HepG2 (cell line): ENCODE data around the gene FBXL12. TPM values are rescaled to one million over a fixed set of nuclear protein-coding genes. Genes with fewer than 3 reads are reported as not detected.

ENCODE experiments used
- ATAC-seq: fragments of 200-7000 bp; cut with Tn5 transposase; 3 replicates; pipeline ENCODE4 v1.9.1; 2020; ENCODE audit warnings: mild to moderate bottlenecking, moderate library complexity
- BruUV-seq: library from RNA; stranded (reverse); fragments of 400-500 nt; replicated peaks from 2 replicates; lab custom pipeline; 2021; lab: Mats Ljungman, UMichigan
- CTCF ChIA-PET: fragments of 300-600 bp; formaldehyde crosslinking; extraction: SDS; loops from one replicate; lab custom pipeline; 2021; ENCODE audit warnings: low total read pairs, inconsistent platforms, low intra/inter-chr PET ratio; lab: Yijun Ruan, JAX
- POLR2A ChIA-PET: fragments of 350-600 bp; sonication (Branson Sonifier 250); formaldehyde crosslinking; loops from one replicate; lab custom pipeline; 2020; ENCODE audit warnings: antibody characterized with exemption, inconsistent platforms; lab: Yijun Ruan, JAX
- DNase-seq: peaks from one replicate; pipeline ENCODE4 v3.0.0-alpha.2; 2015; ENCODE audit warnings: low spot score
- FAIRE-seq: peaks from 3 replicates; lab custom pipeline; 2011; peaks lifted over from hg19 to GRCh38; lab: Jason Lieb, UNC
- H2AFZ ChIP-seq: one replicate; pipeline ENCODE4 v1.6.1; 2011; ENCODE audit warnings: low read length, inconsistent platforms
- H3K27ac ChIP-seq: fragments of 300-600 bp; 3 replicates; pipeline ENCODE4 v1.8.0; 2011; ENCODE audit warnings: mixed run types, mild to moderate bottlenecking, mixed read lengths, low read length, inconsistent platforms; ENCODE audit not compliant: insufficient read depth; ENCODE audit errors: extremely low read length
- H3K27me3 ChIP-seq, 2 experiments: fragments of 200-600 bp in 1 of 2; 2 replicates in 1 of 2; 3 replicates in 1 of 2; pipeline versions ENCODE4 v1.6.0 to v1.8.0; 2011; ENCODE audit warnings: low read length in 2 of 2, mild to moderate bottlenecking in 2 of 2, moderate library complexity in 2 of 2, inconsistent platforms in 1 of 2; ENCODE audit not compliant: insufficient read depth in 2 of 2, control insufficient read depth in 1 of 2
- H3K36me3 ChIP-seq, 2 experiments: fragments of 200-600 bp in 1 of 2; replicated peaks in 1 of 2; 2 replicates in 1 of 2; 3 replicates in 1 of 2; pipeline versions ENCODE4 v1.5.1 to v1.8.0; 2011; ENCODE audit warnings: low read length in 2 of 2, inconsistent platforms in 1 of 2; ENCODE audit not compliant: insufficient read depth in 2 of 2, control insufficient read depth in 1 of 2
- H3K4me1 ChIP-seq: 2 replicates; pipeline ENCODE4 v1.5.1; 2012; ENCODE audit warnings: low read length, inconsistent platforms; ENCODE audit not compliant: insufficient read depth
- H3K4me2 ChIP-seq: 2 replicates; pipeline ENCODE4 v1.6.0; 2011; ENCODE audit warnings: low read depth, low read length, inconsistent platforms
- H3K4me3 ChIP-seq, 3 experiments: fragments of 200-600 bp in 1 of 3; sonication (generic), shearing (Covaris generic) in 1 of 3; replicated peaks in 1 of 3; 2 replicates each; pipeline ENCODE4 v1.5.1; 2011 to 2016; ENCODE audit warnings: low read length in 3 of 3, inconsistent platforms in 2 of 3, low read depth in 2 of 3, mild to moderate bottlenecking in 2 of 3, control low read depth in 1 of 3, mixed read lengths in 1 of 3; ENCODE audit not compliant: insufficient read depth in 1 of 3
- H3K79me2 ChIP-seq: one replicate; pipeline ENCODE4 v1.6.1; 2011; ENCODE audit warnings: low read length, inconsistent platforms; ENCODE audit not compliant: insufficient read depth
- H3K9ac ChIP-seq: 2 replicates; pipeline ENCODE4 v1.6.0; 2011; ENCODE audit warnings: mild to moderate bottlenecking, low read depth, low read length, inconsistent platforms; ENCODE audit not compliant: insufficient read depth
- H3K9me3 ChIP-seq: 2 replicates; pipeline ENCODE4 v1.5.1; 2012; ENCODE audit warnings: mild to moderate bottlenecking, low read length
- H4K20me1 ChIP-seq: 2 replicates; pipeline ENCODE4 v1.6.0; 2011; ENCODE audit warnings: inconsistent platforms, mild to moderate bottlenecking, low read length, moderate library complexity; ENCODE audit not compliant: insufficient read depth
- KLF15 ChIP-seq: sonication (generic); formaldehyde crosslinking; IDR thresholded peaks from 2 replicates; pipeline ENCODE4 v1.8.1; 2023; ENCODE audit warnings: borderline replicate concordance, mild to moderate bottlenecking, inconsistent platforms, missing genetic modification reagents, mixed read lengths
- RBFOX2 ChIP-seq: fragments of 200-400 bp; formaldehyde crosslinking; IDR thresholded peaks from 2 replicates; pipeline ENCODE4 v1.6.1; 2017; ENCODE audit warnings: low read depth, mild to moderate bottlenecking, low read length
- SP140L ChIP-seq: sonication (generic); formaldehyde crosslinking; IDR thresholded peaks from 2 replicates; pipeline ENCODE4 v1.4.0; 2020; ENCODE audit warnings: missing genetic modification reagents, borderline replicate concordance
- ZNF18 ChIP-seq: sonication (generic); formaldehyde crosslinking; IDR thresholded peaks from 2 replicates; pipeline ENCODE4 v1.8.0; 2022; ENCODE audit warnings: mild to moderate bottlenecking, missing genetic modification reagents; ENCODE audit not compliant: insufficient replicate concordance
- ZNF224 ChIP-seq: sonication (generic); formaldehyde crosslinking; IDR thresholded peaks from 2 replicates; pipeline ENCODE4 v1.5.0; 2020; ENCODE audit warnings: mild to moderate bottlenecking, missing genetic modification reagents
- ZNF704 ChIP-seq: sonication (generic); formaldehyde crosslinking; IDR thresholded peaks from 2 replicates; pipeline ENCODE4 v1.8.1; 2023; ENCODE audit warnings: mild to moderate bottlenecking, inconsistent platforms, moderate library complexity, missing genetic modification reagents, borderline replicate concordance
- WGBS: methylation state at CpG from one replicate; pipeline ENCODE4 v1.1.6; 2017; ENCODE audit warnings: low lambda C conversion rate; 5-methylcytosine and 5-hydroxymethylcytosine counted together
- in situ Hi-C: cut with HindIII; loops from 2 replicates; pipeline ENCODE4 v1.10.0; 2017; ENCODE audit warnings: low pct_unique_long_range_greater_than_20kb; ENCODE audit not compliant: extremely low pct_ligation_motif_present
- intact Hi-C: fragments of 100-400 bp; cut with micrococcal nuclease; formaldehyde crosslinking; loops from one replicate; pipeline ENCODE4 v1.10.0; 2022; ENCODE audit not compliant: unreplicated experiment
- polyA plus RNA-seq, 8 experiments: library from polyadenylated mRNA; depleted of rRNA in 3 of 8; stranded (reverse) in 7 of 8; unstranded in 1 of 8; fragments of >200 nt; fragmentation: Illumina TruSeq in 4 of 8; extraction: Trizol in 4 of 8; gene quantifications; 2 replicates each; pipeline versions ENCODE4 v1.2.1 to v1.2.3, GENCODE V29; 2011 to 2016; ENCODE audit warnings: low read depth in 4 of 8, missing spikeins in 1 of 8, mixed read lengths in 1 of 8; ENCODE audit not compliant: insufficient read depth in 1 of 8
- total RNA-seq, 5 experiments: library from RNA; depleted of rRNA; stranded (reverse); fragments of >200 nt; fragmentation: Illumina TruSeq; extraction: Trizol; gene quantifications; 2 replicates each; pipeline ENCODE4 v1.2.3, GENCODE V29; 2016; ENCODE audit warnings: low read depth in 1 of 5
- TF ChIP-seq, protein P1 (sequence below): sonication (generic); formaldehyde crosslinking; IDR thresholded peaks from 2 replicates; pipeline ENCODE4 v1.5.1; 2020; ENCODE audit warnings: mild to moderate bottlenecking, missing genetic modification reagents
- TF ChIP-seq, protein P2 (sequence below): sonication (generic); formaldehyde crosslinking; IDR thresholded peaks from 2 replicates; pipeline ENCODE4 v1.4.0; 2020; ENCODE audit warnings: missing genetic modification reagents
- TF ChIP-seq, protein P3 (sequence below): IDR thresholded peaks from 2 replicates; pipeline ENCODE4 v1.6.1; 2012; ENCODE audit warnings: low read depth, low read length, improper control_type of control experiment

FBXL12 gene
- total and polyA plus RNA-seq, 2 of the 13 experiments (the other 11 are each of a cell fraction or from before 2014, with no cell fraction given): 20.4 to 23.1 TPM

DNA sequence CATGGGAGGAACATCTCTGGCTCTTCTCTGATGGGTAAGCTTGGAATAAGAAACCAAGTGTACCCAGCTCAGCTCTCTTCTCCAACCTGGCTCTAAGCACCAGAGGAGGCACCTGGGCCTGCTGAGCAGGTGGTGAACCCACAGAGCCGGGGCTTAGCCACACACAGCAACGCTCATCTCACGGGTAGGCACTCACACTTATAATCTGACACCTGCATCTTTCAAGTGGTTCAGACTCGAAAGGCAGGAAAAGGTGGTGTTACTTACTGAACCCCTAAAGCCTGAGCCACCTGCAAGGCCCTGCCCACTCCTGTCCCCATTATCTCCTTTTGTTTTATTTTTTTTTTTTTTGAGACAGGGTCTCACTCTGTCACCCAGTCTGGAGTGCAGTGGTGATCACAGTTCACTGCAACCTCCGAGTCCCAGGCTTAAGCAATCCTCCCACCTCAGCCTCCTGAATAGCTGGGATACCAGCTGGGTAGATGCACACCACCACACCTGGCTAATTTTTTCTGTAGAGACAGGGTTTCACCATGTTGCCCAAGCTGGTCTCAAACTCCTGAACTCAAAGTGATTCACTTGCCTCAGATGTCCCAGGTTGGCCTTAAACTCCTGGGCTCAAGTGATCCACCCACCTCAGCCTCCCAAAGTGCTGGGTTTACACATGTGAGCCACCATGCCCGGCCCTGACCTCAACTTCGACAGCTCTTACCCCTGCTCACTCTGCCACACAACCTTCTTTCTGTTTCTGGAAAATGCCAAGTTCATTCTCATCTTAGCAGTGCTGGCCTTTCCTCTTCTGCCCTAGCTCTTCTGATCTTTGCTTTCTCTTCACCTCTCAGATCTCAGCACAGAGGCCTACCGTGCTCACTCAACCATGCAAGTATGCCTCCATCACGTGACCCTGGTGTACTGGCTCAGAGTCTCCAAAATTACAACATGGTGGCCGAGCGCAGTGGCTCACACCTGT lies 9.7 kb downstream of the FBXL12 start:
- Histone ChIP-seq H3K4me2 (no peak overlapping the region), H3K4me3 (no peak overlapping the region), H4K20me1 (no peaks in the 10 kb centered on the region), H3K27me3 (no peaks in the 10 kb centered on the region), H3K79me2 (peaks cover 3% of the 10 kb centered on the region), H3K4me1 (no peaks in the 10 kb centered on the region), H3K9me3 (no peaks in the 10 kb centered on the region), H2AFZ (no peak overlapping the region), H3K9ac (no peak overlapping the region), H3K36me3 (peaks cover 12 to 28% of the 10 kb centered on the region in 2 experiments), H3K27ac (no peak overlapping the region)
- ChIA-PET POLR2A (interaction anchor here (1.4 kb wide), 1 partner anchor 10 kb away, joined by 3 read pairs; the partner anchor contains the start of gene FBXL12), CTCF (no interaction called here)
- DNase-seq (no peak), FAIRE-seq (no peak), ATAC-seq (no peak; the same call in 2 of the 3 replicates)
- BruUV-seq: no TSS peak
- WGBS: 94% methylated on average over 8 of the region's 11 CpGs
- in situ Hi-C loops (no loop called here), intact Hi-C loops (no loop called here)
- TF ChIP-seq RBFOX2 (no peak), KLF15 (CRISPR knock-in tag) (no peak), ZNF224 (CRISPR knock-in tag) (no peak), ZNF704 (CRISPR knock-in tag) (no peak), ZNF18 (no peak), SP140L (CRISPR knock-in tag) (no peak)
- TF ChIP-seq, protein P1, sequence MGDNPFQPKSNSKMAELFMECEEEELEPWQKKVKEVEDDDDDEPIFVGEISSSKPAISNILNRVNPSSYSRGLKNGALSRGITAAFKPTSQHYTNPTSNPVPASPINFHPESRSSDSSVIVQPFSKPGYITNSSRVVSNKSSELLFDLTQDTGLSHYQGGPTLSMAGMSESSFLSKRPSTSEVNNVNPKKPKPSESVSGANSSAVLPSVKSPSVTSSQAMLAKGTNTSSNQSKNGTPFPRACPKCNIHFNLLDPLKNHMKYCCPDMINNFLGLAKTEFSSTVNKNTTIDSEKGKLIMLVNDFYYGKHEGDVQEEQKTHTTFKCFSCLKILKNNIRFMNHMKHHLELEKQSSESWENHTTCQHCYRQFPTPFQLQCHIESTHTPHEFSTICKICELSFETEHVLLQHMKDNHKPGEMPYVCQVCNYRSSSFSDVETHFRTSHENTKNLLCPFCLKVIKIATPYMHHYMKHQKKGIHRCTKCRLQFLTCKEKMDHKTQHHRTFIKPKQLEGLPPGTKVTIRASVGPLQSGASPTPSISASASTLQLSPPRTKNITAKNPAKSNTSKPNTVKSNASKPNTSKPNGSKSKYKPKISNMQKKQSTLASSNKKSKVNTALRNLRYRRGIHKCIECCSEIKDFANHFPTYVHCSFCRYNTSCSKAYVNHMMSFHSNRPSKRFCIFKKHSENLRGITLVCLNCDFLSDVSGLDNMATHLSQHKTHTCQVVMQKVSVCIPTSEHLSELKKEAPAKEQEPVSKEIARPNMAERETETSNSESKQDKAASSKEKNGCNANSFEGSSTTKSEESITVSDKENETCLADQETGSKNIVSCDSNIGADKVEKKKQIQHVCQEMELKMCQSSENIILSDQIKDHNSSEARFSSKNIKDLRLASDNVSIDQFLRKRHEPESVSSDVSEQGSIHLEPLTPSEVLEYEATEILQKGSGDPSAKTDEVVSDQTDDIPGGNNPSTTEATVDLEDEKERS (CRISPR knock-in tag): no peak
- TF ChIP-seq, protein P2, sequence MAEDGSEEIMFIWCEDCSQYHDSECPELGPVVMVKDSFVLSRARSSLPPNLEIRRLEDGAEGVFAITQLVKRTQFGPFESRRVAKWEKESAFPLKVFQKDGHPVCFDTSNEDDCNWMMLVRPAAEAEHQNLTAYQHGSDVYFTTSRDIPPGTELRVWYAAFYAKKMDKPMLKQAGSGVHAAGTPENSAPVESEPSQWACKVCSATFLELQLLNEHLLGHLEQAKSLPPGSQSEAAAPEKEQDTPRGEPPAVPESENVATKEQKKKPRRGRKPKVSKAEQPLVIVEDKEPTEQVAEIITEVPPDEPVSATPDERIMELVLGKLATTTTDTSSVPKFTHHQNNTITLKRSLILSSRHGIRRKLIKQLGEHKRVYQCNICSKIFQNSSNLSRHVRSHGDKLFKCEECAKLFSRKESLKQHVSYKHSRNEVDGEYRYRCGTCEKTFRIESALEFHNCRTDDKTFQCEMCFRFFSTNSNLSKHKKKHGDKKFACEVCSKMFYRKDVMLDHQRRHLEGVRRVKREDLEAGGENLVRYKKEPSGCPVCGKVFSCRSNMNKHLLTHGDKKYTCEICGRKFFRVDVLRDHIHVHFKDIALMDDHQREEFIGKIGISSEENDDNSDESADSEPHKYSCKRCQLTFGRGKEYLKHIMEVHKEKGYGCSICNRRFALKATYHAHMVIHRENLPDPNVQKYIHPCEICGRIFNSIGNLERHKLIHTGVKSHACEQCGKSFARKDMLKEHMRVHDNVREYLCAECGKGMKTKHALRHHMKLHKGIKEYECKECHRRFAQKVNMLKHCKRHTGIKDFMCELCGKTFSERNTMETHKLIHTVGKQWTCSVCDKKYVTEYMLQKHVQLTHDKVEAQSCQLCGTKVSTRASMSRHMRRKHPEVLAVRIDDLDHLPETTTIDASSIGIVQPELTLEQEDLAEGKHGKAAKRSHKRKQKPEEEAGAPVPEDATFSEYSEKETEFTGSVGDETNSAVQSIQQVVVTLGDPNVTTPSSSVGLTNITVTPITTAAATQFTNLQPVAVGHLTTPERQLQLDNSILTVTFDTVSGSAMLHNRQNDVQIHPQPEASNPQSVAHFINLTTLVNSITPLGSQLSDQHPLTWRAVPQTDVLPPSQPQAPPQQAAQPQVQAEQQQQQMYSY (CRISPR knock-in tag): no peak
- TF ChIP-seq, protein P3, sequence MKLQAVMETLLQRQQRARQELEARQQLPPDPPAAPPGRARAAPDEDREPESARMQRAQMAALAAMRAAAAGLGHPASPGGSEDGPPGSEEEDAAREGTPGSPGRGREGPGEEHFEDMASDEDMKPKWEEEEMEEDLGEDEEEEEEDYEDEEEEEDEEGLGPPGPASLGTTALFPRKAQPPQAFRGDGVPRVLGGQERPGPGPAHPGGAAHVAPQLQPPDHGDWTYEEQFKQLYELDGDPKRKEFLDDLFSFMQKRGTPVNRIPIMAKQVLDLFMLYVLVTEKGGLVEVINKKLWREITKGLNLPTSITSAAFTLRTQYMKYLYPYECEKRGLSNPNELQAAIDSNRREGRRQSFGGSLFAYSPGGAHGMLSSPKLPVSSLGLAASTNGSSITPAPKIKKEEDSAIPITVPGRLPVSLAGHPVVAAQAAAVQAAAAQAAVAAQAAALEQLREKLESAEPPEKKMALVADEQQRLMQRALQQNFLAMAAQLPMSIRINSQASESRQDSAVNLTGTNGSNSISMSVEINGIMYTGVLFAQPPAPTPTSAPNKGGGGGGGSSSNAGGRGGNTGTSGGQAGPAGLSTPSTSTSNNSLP: no peak
